ENCODE data around the gene SPTBN5. TPM values are rescaled to one million over a fixed set of nuclear protein-coding genes. Genes with fewer than 3 reads are reported as not detected.

SPTBN5 gene
- total RNA-seq, 1 experiment from 2014 or later = 1.2 TPM

DNA sequence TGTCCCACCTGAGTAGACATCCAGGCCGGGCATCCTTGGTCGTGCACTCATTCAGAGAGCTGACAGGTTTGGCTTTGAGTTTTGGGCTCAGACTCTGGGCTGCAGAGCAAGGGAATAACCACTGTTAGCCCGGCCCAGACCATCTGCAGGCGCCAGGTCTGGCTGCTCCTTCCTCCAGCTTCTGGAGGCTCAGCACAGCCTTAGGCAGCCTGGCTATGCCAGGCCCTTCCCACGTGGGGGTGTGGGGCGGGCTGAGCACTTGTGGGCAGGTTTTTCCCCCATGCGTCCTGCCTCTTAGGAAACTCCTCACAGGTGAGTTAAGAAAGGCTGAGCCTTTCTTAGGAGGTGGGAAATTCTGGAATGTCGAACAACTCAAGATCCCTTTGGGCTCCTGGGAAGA, 44.0 kb downstream of the SPTBN5 start:
- no peaks in the 10 kb centered on the region for H3K27me3 Mint-ChIP-seq (ENCODE audit: low read depth)
- no peaks in the 10 kb centered on the region for H3K4me1 Mint-ChIP-seq
- H3K36me3 Mint-ChIP-seq = peaks cover 10% of the 10 kb centered on the region
- no peak overlapping the region for H3K27ac Mint-ChIP-seq
- CTCF ChIA-PET = interaction anchor here (0.5 to 4.4 kb wide), 2 partner anchors 55 to 197 kb away, joined by 3 to 37 read pairs; no protein-coding TSS in a partner anchor
- POLR2A ChIA-PET = no interaction called here
- DNase-seq (ENCODE audit: low spot score) = no peak
- no peak overlapping the region for H3K4me3 Mint-ChIP-seq
- no peak for ATAC-seq
- H3K9me3 Mint-ChIP-seq = no peaks in the 10 kb centered on the region
- TF ChIP-seq TEAD4 (CRISPR knock-in tag; IDR thresholded peaks at IDR 0.05) (no peak), ZBTB21 (CRISPR knock-in tag; IDR thresholded peaks at IDR 0.05; ENCODE audit: borderline replicate concordance) (no peak), TEAD1 (CRISPR knock-in tag; IDR thresholded peaks at IDR 0.05) (no peak), NR1H2 (CRISPR knock-in tag; IDR thresholded peaks at IDR 0.05) (no peak), ZNF121 (CRISPR knock-in tag; IDR thresholded peaks at IDR 0.05) (no peak), ZNF671 (CRISPR knock-in tag; IDR thresholded peaks at IDR 0.05) (no peak), EMX1 (CRISPR knock-in tag; IDR thresholded peaks at IDR 0.05) (no peak), SMAD4 (CRISPR knock-in tag; IDR thresholded peaks at IDR 0.05) (no peak)
- TF ChIP-seq, protein P1, sequence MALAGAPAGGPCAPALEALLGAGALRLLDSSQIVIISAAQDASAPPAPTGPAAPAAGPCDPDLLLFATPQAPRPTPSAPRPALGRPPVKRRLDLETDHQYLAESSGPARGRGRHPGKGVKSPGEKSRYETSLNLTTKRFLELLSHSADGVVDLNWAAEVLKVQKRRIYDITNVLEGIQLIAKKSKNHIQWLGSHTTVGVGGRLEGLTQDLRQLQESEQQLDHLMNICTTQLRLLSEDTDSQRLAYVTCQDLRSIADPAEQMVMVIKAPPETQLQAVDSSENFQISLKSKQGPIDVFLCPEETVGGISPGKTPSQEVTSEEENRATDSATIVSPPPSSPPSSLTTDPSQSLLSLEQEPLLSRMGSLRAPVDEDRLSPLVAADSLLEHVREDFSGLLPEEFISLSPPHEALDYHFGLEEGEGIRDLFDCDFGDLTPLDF (CRISPR knock-in tag; IDR thresholded peaks at IDR 0.05) = no peak
- TF ChIP-seq, protein P2, sequence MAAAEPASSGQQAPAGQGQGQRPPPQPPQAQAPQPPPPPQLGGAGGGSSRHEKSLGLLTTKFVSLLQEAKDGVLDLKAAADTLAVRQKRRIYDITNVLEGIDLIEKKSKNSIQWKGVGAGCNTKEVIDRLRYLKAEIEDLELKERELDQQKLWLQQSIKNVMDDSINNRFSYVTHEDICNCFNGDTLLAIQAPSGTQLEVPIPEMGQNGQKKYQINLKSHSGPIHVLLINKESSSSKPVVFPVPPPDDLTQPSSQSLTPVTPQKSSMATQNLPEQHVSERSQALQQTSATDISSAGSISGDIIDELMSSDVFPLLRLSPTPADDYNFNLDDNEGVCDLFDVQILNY (CRISPR knock-in tag; IDR thresholded peaks at IDR 0.05) = no peak

DNA sequence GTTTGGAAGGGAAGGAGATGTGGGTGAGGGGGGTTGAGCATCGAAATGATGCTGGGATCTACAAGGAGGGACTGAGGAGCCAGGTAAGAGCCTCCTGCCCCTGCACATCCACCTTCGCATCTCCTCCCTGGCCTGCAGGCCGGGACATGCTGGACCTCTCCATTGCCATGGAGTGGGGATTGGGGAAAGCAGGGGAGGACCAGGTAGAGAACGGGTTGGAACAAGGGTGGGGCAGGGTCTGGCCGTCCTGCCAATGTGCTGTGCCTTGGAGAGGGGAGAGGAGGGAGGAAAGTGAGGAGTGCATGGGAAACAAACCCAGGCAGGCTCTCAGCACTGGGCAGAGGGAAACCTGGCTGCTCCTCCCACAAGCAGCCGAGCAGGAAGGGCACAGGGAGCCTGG, 44.6 kb downstream of the SPTBN5 start:
- H3K4me3 Mint-ChIP-seq = no peak overlapping the region
- no peak overlapping the region for H3K27ac Mint-ChIP-seq
- ChIA-PET CTCF (interaction anchor here (0.5 to 4.4 kb wide), 2 partner anchors 56 to 197 kb away, joined by 3 to 37 read pairs; no protein-coding TSS in a partner anchor), POLR2A (no interaction called here)
- H3K27me3 Mint-ChIP-seq (ENCODE audit: low read depth) = no peaks in the 10 kb centered on the region
- DNase-seq (ENCODE audit: low spot score) (no peak), ATAC-seq (no peak)
- H3K36me3 Mint-ChIP-seq = peaks cover 10% of the 10 kb centered on the region
- TF ChIP-seq JUN (CRISPR knock-in tag; IDR thresholded peaks at IDR 0.05) (no peak), SMAD3 (CRISPR knock-in tag; IDR thresholded peaks at IDR 0.05; ENCODE audit: borderline replicate concordance) (no peak), ZBTB21 (CRISPR knock-in tag; IDR thresholded peaks at IDR 0.05; ENCODE audit: borderline replicate concordance) (no peak), ZNF671 (CRISPR knock-in tag; IDR thresholded peaks at IDR 0.05) (no peak), MYBL2 (CRISPR knock-in tag; IDR thresholded peaks at IDR 0.05) (no peak), ZNF396 (CRISPR knock-in tag; IDR thresholded peaks at IDR 0.05; ENCODE audit: borderline replicate concordance) (no peak), MXD4 (CRISPR knock-in tag; IDR thresholded peaks at IDR 0.05; ENCODE audit: borderline replicate concordance) (no peak)
- TF ChIP-seq, protein P3, sequence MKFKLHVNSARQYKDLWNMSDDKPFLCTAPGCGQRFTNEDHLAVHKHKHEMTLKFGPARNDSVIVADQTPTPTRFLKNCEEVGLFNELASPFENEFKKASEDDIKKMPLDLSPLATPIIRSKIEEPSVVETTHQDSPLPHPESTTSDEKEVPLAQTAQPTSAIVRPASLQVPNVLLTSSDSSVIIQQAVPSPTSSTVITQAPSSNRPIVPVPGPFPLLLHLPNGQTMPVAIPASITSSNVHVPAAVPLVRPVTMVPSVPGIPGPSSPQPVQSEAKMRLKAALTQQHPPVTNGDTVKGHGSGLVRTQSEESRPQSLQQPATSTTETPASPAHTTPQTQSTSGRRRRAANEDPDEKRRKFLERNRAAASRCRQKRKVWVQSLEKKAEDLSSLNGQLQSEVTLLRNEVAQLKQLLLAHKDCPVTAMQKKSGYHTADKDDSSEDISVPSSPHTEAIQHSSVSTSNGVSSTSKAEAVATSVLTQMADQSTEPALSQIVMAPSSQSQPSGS (CRISPR knock-in tag; IDR thresholded peaks at IDR 0.05; ENCODE audit: borderline replicate concordance, low read depth) = no peak
- TF ChIP-seq, protein P4, sequence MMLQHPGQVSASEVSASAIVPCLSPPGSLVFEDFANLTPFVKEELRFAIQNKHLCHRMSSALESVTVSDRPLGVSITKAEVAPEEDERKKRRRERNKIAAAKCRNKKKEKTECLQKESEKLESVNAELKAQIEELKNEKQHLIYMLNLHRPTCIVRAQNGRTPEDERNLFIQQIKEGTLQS (CRISPR knock-in tag; conservative IDR thresholded peaks at IDR 0.05) = no peak
- TF ChIP-seq, protein P5, sequence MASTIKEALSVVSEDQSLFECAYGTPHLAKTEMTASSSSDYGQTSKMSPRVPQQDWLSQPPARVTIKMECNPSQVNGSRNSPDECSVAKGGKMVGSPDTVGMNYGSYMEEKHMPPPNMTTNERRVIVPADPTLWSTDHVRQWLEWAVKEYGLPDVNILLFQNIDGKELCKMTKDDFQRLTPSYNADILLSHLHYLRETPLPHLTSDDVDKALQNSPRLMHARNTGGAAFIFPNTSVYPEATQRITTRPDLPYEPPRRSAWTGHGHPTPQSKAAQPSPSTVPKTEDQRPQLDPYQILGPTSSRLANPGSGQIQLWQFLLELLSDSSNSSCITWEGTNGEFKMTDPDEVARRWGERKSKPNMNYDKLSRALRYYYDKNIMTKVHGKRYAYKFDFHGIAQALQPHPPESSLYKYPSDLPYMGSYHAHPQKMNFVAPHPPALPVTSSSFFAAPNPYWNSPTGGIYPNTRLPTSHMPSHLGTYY (CRISPR knock-in tag; IDR thresholded peaks at IDR 0.05) = no peak
- TF ChIP-seq, protein P6, sequence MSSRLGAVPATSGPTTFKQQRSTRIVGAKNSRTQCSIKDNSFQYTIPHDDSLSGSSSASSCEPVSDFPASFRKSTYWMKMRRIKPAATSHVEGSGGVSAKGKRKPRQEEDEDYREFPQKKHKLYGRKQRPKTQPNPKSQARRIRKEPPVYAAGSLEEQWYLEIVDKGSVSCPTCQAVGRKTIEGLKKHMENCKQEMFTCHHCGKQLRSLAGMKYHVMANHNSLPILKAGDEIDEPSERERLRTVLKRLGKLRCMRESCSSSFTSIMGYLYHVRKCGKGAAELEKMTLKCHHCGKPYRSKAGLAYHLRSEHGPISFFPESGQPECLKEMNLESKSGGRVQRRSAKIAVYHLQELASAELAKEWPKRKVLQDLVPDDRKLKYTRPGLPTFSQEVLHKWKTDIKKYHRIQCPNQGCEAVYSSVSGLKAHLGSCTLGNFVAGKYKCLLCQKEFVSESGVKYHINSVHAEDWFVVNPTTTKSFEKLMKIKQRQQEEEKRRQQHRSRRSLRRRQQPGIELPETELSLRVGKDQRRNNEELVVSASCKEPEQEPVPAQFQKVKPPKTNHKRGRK (CRISPR knock-in tag; IDR thresholded peaks at IDR 0.05; ENCODE audit: borderline replicate concordance) = no peak
- H3K4me1 Mint-ChIP-seq = no peaks in the 10 kb centered on the region
- H3K9me3 Mint-ChIP-seq = no peaks in the 10 kb centered on the region
